Endodermal cell (in vitro differentiated cells): ENCODE data around the gene SMS. TPM values are rescaled to one million over a fixed set of nuclear protein-coding genes. Genes with fewer than 3 reads are reported as not detected.

ENCODE experiments used
- DNase-seq: peaks from one replicate; pipeline ENCODE4 v3.0.0-alpha.2; 2017
- H3K27ac ChIP-seq: 2 replicates; pipeline ENCODE4 v1.5.1; 2013; ENCODE audit warnings: mild to moderate bottlenecking, low read depth, low read length, moderate library complexity
- H3K27me3 ChIP-seq: 2 replicates; pipeline ENCODE4 v1.6.1; 2013; ENCODE audit warnings: mild to moderate bottlenecking, low read length, moderate library complexity; ENCODE audit not compliant: insufficient read depth, control insufficient read depth, poor library complexity, severe bottlenecking
- H3K36me3 ChIP-seq: 2 replicates; pipeline ENCODE4 v1.7.0; 2013; ENCODE audit warnings: mild to moderate bottlenecking, low read length, moderate library complexity; ENCODE audit not compliant: control insufficient read depth, insufficient read depth
- H3K4me1 ChIP-seq: one replicate; pipeline ENCODE4 v1.7.0; 2013; ENCODE audit warnings: low read length; ENCODE audit not compliant: control insufficient read depth, insufficient read depth
- H3K4me3 ChIP-seq: 2 replicates; pipeline ENCODE4 v1.5.1; 2013; ENCODE audit warnings: mild to moderate bottlenecking, low read length, moderate library complexity
- H3K9ac ChIP-seq: 2 replicates; pipeline ENCODE4 v1.6.1; 2013; ENCODE audit warnings: mild to moderate bottlenecking, low read length, moderate library complexity; ENCODE audit not compliant: poor library complexity, severe bottlenecking; ENCODE audit errors: extremely low read depth
- H3K9me3 ChIP-seq: 2 replicates; pipeline ENCODE4 v1.6.1; 2013; ENCODE audit warnings: mild to moderate bottlenecking, low read length, moderate library complexity; ENCODE audit not compliant: control insufficient read depth
- H3K27ac Mint-ChIP-seq: 2 replicates; pipeline ENCODE4 v1.8.0; 2020; ENCODE audit warnings: mixed read lengths
- H3K27me3 Mint-ChIP-seq: 2 replicates; pipeline ENCODE4 v1.8.0; 2021; ENCODE audit warnings: mild to moderate bottlenecking, mixed read lengths; ENCODE audit not compliant: insufficient read depth
- H3K36me3 Mint-ChIP-seq: 2 replicates; pipeline ENCODE4 v1.8.0; 2020; ENCODE audit warnings: low read depth, mixed read lengths
- H3K4me1 Mint-ChIP-seq: 2 replicates; pipeline ENCODE4 v1.8.0; 2020; ENCODE audit warnings: mixed read lengths
- H3K4me3 Mint-ChIP-seq: 2 replicates; pipeline ENCODE4 v1.8.0; 2020; ENCODE audit warnings: mild to moderate bottlenecking, moderate library complexity, mixed read lengths
- H3K9me3 Mint-ChIP-seq: 2 replicates; pipeline ENCODE4 v1.8.0; 2020; ENCODE audit warnings: mild to moderate bottlenecking, mixed read lengths
- CTCF ChIP-seq: fragments of 200-600 bp; sonication (generic); conservative IDR thresholded peaks from 2 replicates; pipeline ENCODE4 v1.5.0; 2021; ENCODE audit warnings: antibody characterized with exemption, mild to moderate bottlenecking
- WGBS, 2 experiments: methylation state at CpG; one replicate each; pipeline versions ENCODE4 v1.1.5 to v1.1.7; 2013; ENCODE audit warnings: missing lambda C conversion rate in 2 of 2, mixed read lengths in 1 of 2; ENCODE audit not compliant: insufficient coverage in 1 of 2, insufficient read length in 1 of 2; 5-methylcytosine and 5-hydroxymethylcytosine counted together
- total RNA-seq, 2 donors: library from RNA; stranded (reverse); fragmentation: NEBNext Ultra II Directional in 1 of 2; extraction: Animal tissue kit (Norgen Biotek cat#: 25700) in 1 of 2; gene quantifications; 2 replicates in 1 of 2; 3 replicates in 1 of 2; pipeline ENCODE4 v1.2.1, GENCODE V29; 2021

The SMS gene
- total RNA-seq, 2 donors from 2014 or later = 163 to 312 TPM

- Mint-ChIP-seq H3K4me3 (no peak overlapping the region), H3K9me3 (peaks cover 2% of the 10 kb centered on the region), H3K36me3 (peaks cover 63% of the 10 kb centered on the region), H3K4me1 (no peaks in the 10 kb centered on the region), H3K27ac (peak overlapping the region; percentile 39), H3K27me3 (no peaks in the 10 kb centered on the region)
- Histone ChIP-seq H3K4me3 (no peak overlapping the region), H3K9ac (no peak overlapping the region), H3K27ac (no peak overlapping the region), H3K36me3 (peaks cover 36% of the 10 kb centered on the region), H3K9me3 (no peaks in the 10 kb centered on the region), H3K27me3 (no peaks in the 10 kb centered on the region), H3K4me1 (no peaks in the 10 kb centered on the region)
- WGBS, 2 experiments = 90 to 97% methylated on average over 2 to 5 of the region's 6 CpGs
- TF ChIP-seq CTCF = no peak
- no peak for DNase-seq
These were observed 41.8 kb downstream of the SMS start for GRCh38 chrX:21982311-21982710.

- Mint-ChIP-seq H3K27ac (no peak overlapping the region), H3K27me3 (no peaks in the 10 kb centered on the region)
- 27 to 44% methylated on average over 2 to 3 of the region's 3 CpGs for WGBS, 2 experiments
These were observed 44.8 kb downstream of the SMS start for GRCh38 chrX:21985332-21985777.

GRCh38 chrX:21986596-21986995, 46.1 kb downstream of the SMS start:
- H3K9me3 ChIP-seq = no peaks in the 10 kb centered on the region
- Mint-ChIP-seq H3K27me3 (no peaks in the 10 kb centered on the region), H3K9me3 (no peaks in the 10 kb centered on the region), H3K4me3 (no peak overlapping the region), H3K36me3 (peaks cover 67% of the 10 kb centered on the region), H3K27ac (no peak overlapping the region), H3K4me1 (no peaks in the 10 kb centered on the region)
- peaks cover 36% of the 10 kb centered on the region for H3K36me3 ChIP-seq
- 83% methylated on average over 1 of the region's 1 CpG; no CpG with 5 or more reads in 1 of the 2 experiments for WGBS, 2 experiments
- H3K4me1 ChIP-seq = no peaks in the 10 kb centered on the region
- no peak for TF ChIP-seq CTCF
- H3K9ac ChIP-seq = no peak overlapping the region
- no peak overlapping the region for H3K27ac ChIP-seq
- DNase-seq = no peak
- no peaks in the 10 kb centered on the region for H3K27me3 ChIP-seq
- no peak overlapping the region for H3K4me3 ChIP-seq

More at GRCh38 chrX:21985332-21985777, 44.8 kb downstream of the SMS start:
- Histone ChIP-seq H3K27ac (no peak overlapping the region), H3K4me1 (no peaks in the 10 kb centered on the region), H3K36me3 (peaks cover 38% of the 10 kb centered on the region), H3K9ac (no peak overlapping the region), H3K27me3 (no peaks in the 10 kb centered on the region), H3K4me3 (no peak overlapping the region), H3K9me3 (no peaks in the 10 kb centered on the region)
- Mint-ChIP-seq H3K36me3 (peaks cover 68% of the 10 kb centered on the region), H3K4me1 (no peaks in the 10 kb centered on the region), H3K9me3 (no peaks in the 10 kb centered on the region), H3K4me3 (no peak overlapping the region)
- peak; percentile 99 for TF ChIP-seq CTCF
- DNase-seq = peak; percentile 89
